ENCODE measurements around the gene AK4. TPM values are rescaled to one million over a fixed set of nuclear protein-coding genes. Genes with fewer than 3 reads are reported as not detected.
"Not testable (repeated sequence)": the region's sequence is repeated elsewhere in the genome, so short reads cannot be mapped to it uniquely, and the experiment has no call there.

AK4 gene
- total RNA-seq, 1 donor from 2014 or later: 23.4 TPM

DNA sequence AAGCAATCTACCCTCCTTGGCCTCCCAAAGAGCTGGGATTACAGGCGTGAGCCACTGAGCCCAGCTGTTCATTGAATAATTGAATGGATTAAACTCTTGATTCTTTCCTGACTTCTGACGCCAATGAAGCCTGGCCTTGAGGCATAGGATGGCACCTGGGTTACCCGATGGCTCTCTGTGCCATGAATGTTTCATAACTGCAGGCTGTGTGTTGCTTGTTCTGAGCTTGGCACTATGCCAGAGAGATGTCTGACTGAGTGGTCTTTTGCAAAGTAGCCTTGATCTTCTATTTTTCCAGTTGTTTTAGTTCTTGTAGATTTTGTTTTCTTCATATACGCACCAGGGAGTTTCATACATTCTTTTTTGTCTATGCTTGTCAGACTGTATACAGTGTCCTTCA is 38.5 kb upstream of the AK4 start:
- no peaks in the 10 kb centered on the region for H3K9me3 Mint-ChIP-seq (ENCODE audit: unreplicated experiment)
- TF ChIP-seq, protein P1, sequence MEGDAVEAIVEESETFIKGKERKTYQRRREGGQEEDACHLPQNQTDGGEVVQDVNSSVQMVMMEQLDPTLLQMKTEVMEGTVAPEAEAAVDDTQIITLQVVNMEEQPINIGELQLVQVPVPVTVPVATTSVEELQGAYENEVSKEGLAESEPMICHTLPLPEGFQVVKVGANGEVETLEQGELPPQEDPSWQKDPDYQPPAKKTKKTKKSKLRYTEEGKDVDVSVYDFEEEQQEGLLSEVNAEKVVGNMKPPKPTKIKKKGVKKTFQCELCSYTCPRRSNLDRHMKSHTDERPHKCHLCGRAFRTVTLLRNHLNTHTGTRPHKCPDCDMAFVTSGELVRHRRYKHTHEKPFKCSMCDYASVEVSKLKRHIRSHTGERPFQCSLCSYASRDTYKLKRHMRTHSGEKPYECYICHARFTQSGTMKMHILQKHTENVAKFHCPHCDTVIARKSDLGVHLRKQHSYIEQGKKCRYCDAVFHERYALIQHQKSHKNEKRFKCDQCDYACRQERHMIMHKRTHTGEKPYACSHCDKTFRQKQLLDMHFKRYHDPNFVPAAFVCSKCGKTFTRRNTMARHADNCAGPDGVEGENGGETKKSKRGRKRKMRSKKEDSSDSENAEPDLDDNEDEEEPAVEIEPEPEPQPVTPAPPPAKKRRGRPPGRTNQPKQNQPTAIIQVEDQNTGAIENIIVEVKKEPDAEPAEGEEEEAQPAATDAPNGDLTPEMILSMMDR (IDR thresholded peaks at IDR 0.05): no peak
- no peaks in the 10 kb centered on the region for H3K36me3 Mint-ChIP-seq (ENCODE audit: unreplicated experiment)
- H3K4me1 Mint-ChIP-seq (ENCODE audit: unreplicated experiment): peaks cover 18% of the 10 kb centered on the region
- peaks cover 2% of the 10 kb centered on the region for H3K27me3 Mint-ChIP-seq (ENCODE audit: unreplicated experiment)
- H3K4me3 Mint-ChIP-seq (ENCODE audit: unreplicated experiment): no peak overlapping the region
- H3K27ac Mint-ChIP-seq (ENCODE audit: unreplicated experiment): no peak overlapping the region
- no peak for DNase-seq (ENCODE audit: extremely low spot score, unreplicated experiment)

DNA sequence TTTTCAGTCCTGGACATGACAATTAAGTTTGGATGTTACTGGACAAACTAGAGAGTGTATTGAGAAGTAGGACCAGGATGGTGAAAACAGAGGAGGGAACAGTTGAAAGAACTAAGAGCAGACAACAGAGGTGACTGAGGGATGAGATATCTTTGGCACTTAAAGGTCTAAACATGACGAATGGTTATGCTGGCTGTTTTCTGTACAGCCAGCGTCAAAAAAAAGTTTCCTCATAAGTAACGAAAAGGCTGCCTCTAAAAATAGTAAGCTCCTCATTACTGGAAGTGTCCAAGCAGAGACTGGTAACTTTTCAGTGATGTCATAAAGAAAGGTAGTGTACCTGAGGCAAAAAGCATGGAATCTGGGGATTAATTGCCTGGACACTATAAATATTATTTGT is 35.2 kb upstream of the AK4 start:
- Mint-ChIP-seq H3K27me3 (ENCODE audit: unreplicated experiment) (no peaks in the 10 kb centered on the region), H3K4me3 (ENCODE audit: unreplicated experiment) (no peak overlapping the region), H3K27ac (ENCODE audit: unreplicated experiment) (peak overlapping the region; percentile 13), H3K9me3 (ENCODE audit: unreplicated experiment) (no peaks in the 10 kb centered on the region), H3K36me3 (ENCODE audit: unreplicated experiment) (no peaks in the 10 kb centered on the region), H3K4me1 (ENCODE audit: unreplicated experiment) (peaks cover 14% of the 10 kb centered on the region)
- TF ChIP-seq, protein P1 (IDR thresholded peaks at IDR 0.05): no peak
- DNase-seq (ENCODE audit: extremely low spot score, unreplicated experiment): no peak

DNA sequence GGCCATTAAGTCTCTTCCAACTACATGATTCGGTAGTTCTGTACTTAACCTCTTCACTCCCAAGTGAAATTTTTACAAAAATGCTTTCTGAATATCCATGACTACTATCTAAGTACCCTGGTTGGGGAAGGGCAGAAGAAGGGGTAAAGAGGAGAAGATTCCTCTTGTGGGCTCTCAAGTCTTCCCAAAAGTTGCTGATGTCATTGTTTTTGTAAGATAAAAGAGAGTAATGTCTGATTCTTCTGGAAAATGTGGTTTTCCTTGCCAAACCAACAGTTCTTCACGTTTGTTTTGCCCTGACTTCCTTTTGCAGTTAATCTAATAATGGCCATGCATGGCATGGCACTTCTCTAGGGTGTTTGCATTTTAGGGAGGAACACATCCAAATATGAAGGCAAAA is 34.7 kb upstream of the AK4 start:
- DNase-seq (ENCODE audit: extremely low spot score, unreplicated experiment): no peak
- Mint-ChIP-seq H3K4me1 (ENCODE audit: unreplicated experiment) (peaks cover 14% of the 10 kb centered on the region), H3K27me3 (ENCODE audit: unreplicated experiment) (no peaks in the 10 kb centered on the region), H3K4me3 (ENCODE audit: unreplicated experiment) (no peak overlapping the region), H3K27ac (ENCODE audit: unreplicated experiment) (no peak overlapping the region), H3K36me3 (ENCODE audit: unreplicated experiment) (no peaks in the 10 kb centered on the region), H3K9me3 (ENCODE audit: unreplicated experiment) (no peaks in the 10 kb centered on the region)
- TF ChIP-seq, protein P1 (IDR thresholded peaks at IDR 0.05): no peak

DNA sequence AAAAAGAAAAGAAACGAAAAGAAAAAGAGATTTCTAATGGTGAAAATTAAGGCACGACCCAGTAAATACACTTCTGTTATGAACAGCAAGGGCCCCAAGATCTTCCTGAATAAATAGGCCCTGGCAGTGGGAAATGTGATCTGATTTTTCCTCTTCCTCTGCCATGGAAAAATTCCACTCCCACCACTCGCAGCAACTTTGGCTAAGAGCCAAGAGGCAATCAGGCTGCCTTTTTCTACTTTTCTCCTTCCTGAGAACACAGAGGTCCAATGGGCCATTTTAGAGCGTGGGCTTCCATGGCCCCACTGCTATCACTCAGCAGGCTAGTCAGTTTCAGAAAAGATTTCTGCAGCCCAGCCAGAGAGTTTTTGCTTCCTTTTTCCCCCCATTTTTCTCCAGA is 33.7 kb upstream of the AK4 start:
- Mint-ChIP-seq H3K4me1 (ENCODE audit: unreplicated experiment) (peaks cover 14% of the 10 kb centered on the region), H3K27me3 (ENCODE audit: unreplicated experiment) (no peaks in the 10 kb centered on the region), H3K36me3 (ENCODE audit: unreplicated experiment) (no peaks in the 10 kb centered on the region), H3K9me3 (ENCODE audit: unreplicated experiment) (no peaks in the 10 kb centered on the region), H3K27ac (ENCODE audit: unreplicated experiment) (peak overlapping the region; percentile 86), H3K4me3 (ENCODE audit: unreplicated experiment) (no peak overlapping the region)
- DNase-seq (ENCODE audit: extremely low spot score, unreplicated experiment): peak; percentile 80
- TF ChIP-seq, protein P1 (IDR thresholded peaks at IDR 0.05): no peak

DNA sequence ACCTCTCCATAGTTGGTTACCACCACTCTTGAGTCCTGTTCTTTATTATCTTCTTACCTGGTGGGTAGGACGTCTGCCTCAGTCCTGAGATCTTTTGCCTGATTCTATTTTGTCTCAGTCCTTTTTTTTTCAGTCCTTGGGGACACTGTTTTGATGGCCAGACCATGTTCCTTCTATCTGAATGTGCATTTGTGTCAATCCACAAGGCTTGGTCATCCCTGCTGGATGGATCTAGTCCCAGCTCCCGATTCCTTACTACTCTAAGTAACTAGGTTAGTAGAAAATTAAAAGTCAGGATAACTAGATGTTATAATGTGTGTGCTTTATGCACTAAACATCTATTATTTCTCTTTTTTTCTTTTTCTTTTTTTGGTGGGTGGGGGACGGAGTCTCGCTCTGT is 28.1 kb upstream of the AK4 start:
- H3K4me3 Mint-ChIP-seq (ENCODE audit: unreplicated experiment): no peak overlapping the region
- H3K36me3 Mint-ChIP-seq (ENCODE audit: unreplicated experiment): no peaks in the 10 kb centered on the region
- no peaks in the 10 kb centered on the region for H3K9me3 Mint-ChIP-seq (ENCODE audit: unreplicated experiment)
- peaks cover 4% of the 10 kb centered on the region for H3K4me1 Mint-ChIP-seq (ENCODE audit: unreplicated experiment)
- H3K27ac Mint-ChIP-seq (ENCODE audit: unreplicated experiment): no peak overlapping the region
- H3K27me3 Mint-ChIP-seq (ENCODE audit: unreplicated experiment): peaks cover 11% of the 10 kb centered on the region
- TF ChIP-seq, protein P1 (IDR thresholded peaks at IDR 0.05): no peak
- DNase-seq (ENCODE audit: extremely low spot score, unreplicated experiment): no peak

DNA sequence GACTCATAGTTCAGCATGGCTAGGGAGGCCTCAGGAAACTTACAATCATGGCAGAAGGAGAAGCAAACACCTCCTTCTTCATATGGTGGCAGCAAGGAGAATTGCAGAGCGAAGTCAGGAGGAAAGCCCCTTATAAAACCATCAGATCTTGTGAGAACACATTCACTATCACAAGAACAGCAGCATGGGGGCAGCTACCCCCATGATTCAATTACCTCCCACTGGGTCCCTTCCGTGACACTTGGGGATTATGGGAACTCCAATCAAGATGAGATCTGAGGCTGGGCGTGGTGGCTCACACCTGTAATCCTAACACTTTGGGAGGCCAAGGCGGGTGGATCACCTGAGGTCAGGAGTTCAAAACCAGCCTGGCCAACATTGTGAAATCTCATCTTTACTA is 18.9 kb upstream of the AK4 start:
- H3K27ac Mint-ChIP-seq (ENCODE audit: unreplicated experiment); DNase-seq (ENCODE audit: extremely low spot score, unreplicated experiment); H3K4me3 Mint-ChIP-seq (ENCODE audit: unreplicated experiment); H3K4me1 Mint-ChIP-seq (ENCODE audit: unreplicated experiment); H3K9me3 Mint-ChIP-seq (ENCODE audit: unreplicated experiment); H3K36me3 Mint-ChIP-seq (ENCODE audit: unreplicated experiment): not testable (repeated sequence)
- peaks cover 32% of the 10 kb centered on the region for H3K27me3 Mint-ChIP-seq (ENCODE audit: unreplicated experiment)
